KMS-11 (cell line): ENCODE data around the gene TRAF3IP1.

Experiments used
- H2AFZ ChIP-seq: fragments of 200-600 bp; sonication (generic); 2 replicates; pipeline ENCODE4 v1.6.1; 2016; ENCODE audit warnings: antibody characterized with exemption, mixed run types, low read depth
- H3K27ac ChIP-seq: fragments of 200-600 bp; sonication (generic); 2 replicates; pipeline ENCODE4 v1.6.1; 2016; ENCODE audit warnings: mild to moderate bottlenecking, mixed run types
- H3K27me3 ChIP-seq: fragments of 200-600 bp; sonication (generic); 2 replicates; pipeline ENCODE4 v1.6.1; 2017; ENCODE audit warnings: mild to moderate bottlenecking, low read depth, mixed run types, moderate library complexity; ENCODE audit not compliant: insufficient read depth
- H3K36me3 ChIP-seq: fragments of 200-600 bp; sonication (generic); 2 replicates; pipeline ENCODE4 v1.6.1; 2017; ENCODE audit warnings: mild to moderate bottlenecking, mixed run types; ENCODE audit not compliant: insufficient read depth
- H3K4me1 ChIP-seq: fragments of 200-600 bp; sonication (generic); 2 replicates; pipeline ENCODE4 v1.6.1; 2016; ENCODE audit warnings: mild to moderate bottlenecking, low read depth, mixed run types; ENCODE audit not compliant: poor library complexity, severe bottlenecking
- H3K4me2 ChIP-seq: fragments of 200-600 bp; sonication (generic); 2 replicates; pipeline ENCODE4 v1.7.0; 2016; ENCODE audit warnings: mild to moderate bottlenecking, mixed run types
- H3K4me3 ChIP-seq: fragments of 200-600 bp; sonication (generic); IDR thresholded peaks from 2 replicates; pipeline ENCODE4 v1.6.1; 2017; ENCODE audit warnings: low read depth, low read length, mixed read lengths; ENCODE audit not compliant: insufficient read depth
- H3K79me2 ChIP-seq: fragments of 200-600 bp; sonication (generic); 2 replicates; pipeline ENCODE4 v1.6.1; 2016; ENCODE audit warnings: low read depth, mixed run types; ENCODE audit not compliant: insufficient read depth
- H3K9ac ChIP-seq: fragments of 200-600 bp; sonication (generic); 2 replicates; pipeline ENCODE4 v1.6.1; 2016; ENCODE audit warnings: mild to moderate bottlenecking, mixed run types
- H4K20me1 ChIP-seq: fragments of 200-600 bp; sonication (generic); 2 replicates; pipeline ENCODE4 v1.6.1; 2016; ENCODE audit warnings: mild to moderate bottlenecking, mixed run types; ENCODE audit not compliant: insufficient read depth
- TF ChIP-seq, protein P1 (sequence below): fragments of 200-600 bp; sonication (generic); conservative IDR thresholded peaks from 2 replicates; pipeline ENCODE4 v1.6.1; 2017; ENCODE audit warnings: low read depth, mild to moderate bottlenecking, antibody characterized with exemption, low read length, moderate library complexity, mixed read lengths

The TRAF3IP1 gene

DNA sequence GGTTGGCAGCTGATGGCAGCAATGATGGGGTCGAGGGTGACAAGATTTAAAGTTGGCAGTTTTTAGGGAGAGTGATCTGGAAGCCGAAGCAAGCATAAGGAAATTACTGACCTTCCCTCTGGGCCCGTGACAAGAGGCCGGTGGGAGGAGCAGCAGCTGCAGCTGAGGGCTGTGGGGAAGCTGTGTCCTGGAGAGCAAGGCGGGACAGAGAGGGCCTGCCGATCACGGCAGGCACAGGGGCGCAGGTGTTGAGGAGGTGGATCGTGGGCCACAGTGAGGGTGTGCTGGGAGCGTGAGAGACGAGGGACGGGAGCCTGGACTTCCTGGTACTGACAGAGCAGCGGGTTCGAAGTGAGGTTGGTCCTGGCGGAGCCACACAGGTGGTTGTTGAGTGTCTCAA lies 31.0 kb downstream of the TRAF3IP1 start:
- Histone ChIP-seq H4K20me1 (no peaks in the 10 kb centered on the region), H3K4me2 (no peak overlapping the region), H3K27me3 (no peaks in the 10 kb centered on the region), H3K27ac (no peak overlapping the region), H3K36me3 (no peaks in the 10 kb centered on the region), H2AFZ (no peak overlapping the region), H3K9ac (no peak overlapping the region), H3K79me2 (no peaks in the 10 kb centered on the region), H3K4me3 (no peak overlapping the region), H3K4me1 (no peaks in the 10 kb centered on the region)
- TF ChIP-seq, protein P1, sequence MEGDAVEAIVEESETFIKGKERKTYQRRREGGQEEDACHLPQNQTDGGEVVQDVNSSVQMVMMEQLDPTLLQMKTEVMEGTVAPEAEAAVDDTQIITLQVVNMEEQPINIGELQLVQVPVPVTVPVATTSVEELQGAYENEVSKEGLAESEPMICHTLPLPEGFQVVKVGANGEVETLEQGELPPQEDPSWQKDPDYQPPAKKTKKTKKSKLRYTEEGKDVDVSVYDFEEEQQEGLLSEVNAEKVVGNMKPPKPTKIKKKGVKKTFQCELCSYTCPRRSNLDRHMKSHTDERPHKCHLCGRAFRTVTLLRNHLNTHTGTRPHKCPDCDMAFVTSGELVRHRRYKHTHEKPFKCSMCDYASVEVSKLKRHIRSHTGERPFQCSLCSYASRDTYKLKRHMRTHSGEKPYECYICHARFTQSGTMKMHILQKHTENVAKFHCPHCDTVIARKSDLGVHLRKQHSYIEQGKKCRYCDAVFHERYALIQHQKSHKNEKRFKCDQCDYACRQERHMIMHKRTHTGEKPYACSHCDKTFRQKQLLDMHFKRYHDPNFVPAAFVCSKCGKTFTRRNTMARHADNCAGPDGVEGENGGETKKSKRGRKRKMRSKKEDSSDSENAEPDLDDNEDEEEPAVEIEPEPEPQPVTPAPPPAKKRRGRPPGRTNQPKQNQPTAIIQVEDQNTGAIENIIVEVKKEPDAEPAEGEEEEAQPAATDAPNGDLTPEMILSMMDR = no peak

DNA sequence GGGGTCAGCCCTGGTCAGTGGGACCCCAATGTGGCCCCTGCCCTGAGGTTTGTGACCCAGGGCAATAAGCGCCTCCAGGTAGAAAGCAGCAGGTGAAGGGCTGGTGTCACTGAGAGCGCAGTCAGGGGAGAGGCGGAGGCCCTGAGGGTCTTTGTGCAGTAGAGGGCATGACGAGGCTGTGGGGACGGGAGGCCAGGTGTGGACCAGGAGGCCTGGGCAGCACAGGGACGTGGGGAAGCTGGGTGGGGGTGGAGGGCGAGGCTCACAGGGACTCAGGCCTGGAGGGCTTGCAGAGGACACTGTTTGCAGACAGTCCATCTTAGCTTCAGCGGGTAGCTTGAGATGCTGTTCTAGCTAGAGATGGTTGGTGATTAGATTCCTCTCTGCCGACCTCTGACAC lies 32.0 kb downstream of the TRAF3IP1 start:
- Histone ChIP-seq H3K27ac (no peak overlapping the region), H3K4me3 (no peak overlapping the region), H3K36me3 (no peaks in the 10 kb centered on the region), H3K4me1 (no peaks in the 10 kb centered on the region), H3K79me2 (no peaks in the 10 kb centered on the region), H2AFZ (no peak overlapping the region), H3K9ac (no peak overlapping the region), H4K20me1 (no peaks in the 10 kb centered on the region), H3K27me3 (no peaks in the 10 kb centered on the region), H3K4me2 (no peak overlapping the region)
- TF ChIP-seq, protein P1 = no peak

- Histone ChIP-seq H3K4me3 (no peak overlapping the region), H3K27ac (no peak overlapping the region), H3K9ac (no peak overlapping the region), H3K79me2 (no peaks in the 10 kb centered on the region), H3K27me3 (no peaks in the 10 kb centered on the region), H4K20me1 (no peaks in the 10 kb centered on the region), H3K36me3 (no peaks in the 10 kb centered on the region), H3K4me2 (no peak overlapping the region), H2AFZ (no peak overlapping the region), H3K4me1 (no peaks in the 10 kb centered on the region)
- TF ChIP-seq, protein P1 = no peak
Measured at GRCh38 chr2:238358769-238359168, 38.5 kb downstream of the TRAF3IP1 start.

GRCh38 chr2:238359403-238359802 lies 39.1 kb downstream of the TRAF3IP1 start:
- Histone ChIP-seq H3K4me2 (no peak overlapping the region), H3K79me2 (no peaks in the 10 kb centered on the region), H3K4me1 (no peaks in the 10 kb centered on the region), H3K27me3 (no peaks in the 10 kb centered on the region), H4K20me1 (no peaks in the 10 kb centered on the region), H3K4me3 (no peak overlapping the region), H3K9ac (no peak overlapping the region), H3K27ac (no peak overlapping the region), H2AFZ (no peak overlapping the region), H3K36me3 (no peaks in the 10 kb centered on the region)
- TF ChIP-seq, protein P1 = no peak
